HS-5 (cell line): ENCODE data around the gene USP30.

Experiments
- DNase-seq: peaks from one replicate; pipeline ENCODE4 v3.0.0-alpha.2; 2012; ENCODE audit warnings: low read depth

Gene USP30

GRCh38 chr12:109127533-109128242 is 75.3 kb downstream of the USP30 start:
- no peak for DNase-seq

- DNase-seq = no peak
These were observed 78.1 kb downstream of the USP30 start for GRCh38 chr12:109130297-109131153.

GRCh38 chr12:109131154-109132050 is 79.0 kb downstream of the USP30 start:
- DNase-seq = no peak

GRCh38 chr12:109134186-109134917 is 82.0 kb downstream of the USP30 start:
- DNase-seq = no peak

GRCh38 chr12:109137055-109137454 is 84.7 kb downstream of the USP30 start:
- DNase-seq = no peak
